RWPE1 (cell line): ENCODE data around the gene IQGAP3.

ENCODE experiments used
- CTCF ChIA-PET: fragments of 350-600 bp; sonication (Branson Sonifier 250); formaldehyde crosslinking; extraction: SDS; loops from one replicate; lab custom pipeline; 2021; lab: Yijun Ruan, JAX
- POLR2A ChIA-PET: fragments of 400-600 bp; formaldehyde crosslinking; extraction: SDS; loops from one replicate; lab custom pipeline; 2020; ENCODE audit warnings: antibody characterized with exemption; ENCODE audit not compliant: low non-redundant PET; lab: Yijun Ruan, JAX
- DNase-seq: peaks from one replicate; pipeline ENCODE4 v3.0.0; 2012; ENCODE audit warnings: low spot score
- H3K27ac ChIP-seq: fragments of 450-650 bp; 2 replicates; pipeline ENCODE4 v1.5.1; 2017
- CTCF ChIP-seq: fragments of 450-650 bp; conservative IDR thresholded peaks from 2 replicates; pipeline ENCODE4 v1.5.1; 2017; ENCODE audit warnings: low read depth, mild to moderate bottlenecking

Gene IQGAP3

GRCh38 chr1:156525856-156526489 is 46.4 kb downstream of the IQGAP3 start:
- CTCF ChIA-PET = no interaction called here
- no peak for TF ChIP-seq CTCF
- no peak for DNase-seq
- peak overlapping the region; percentile 16; the same call in 1 of the 2 replicates for H3K27ac ChIP-seq
- POLR2A ChIA-PET = no interaction called here

GRCh38 chr1:156525071-156525501 is 47.3 kb downstream of the IQGAP3 start:
- no peak for DNase-seq
- no peak overlapping the region for H3K27ac ChIP-seq
- ChIA-PET CTCF (interaction anchor here (0.9 kb wide), 1 partner anchor 99 kb away, joined by 3 read pairs; no protein-coding TSS in a partner anchor), POLR2A (no interaction called here)
- TF ChIP-seq CTCF = no peak

GRCh38 chr1:156524481-156524869 is 47.9 kb downstream of the IQGAP3 start:
- CTCF ChIA-PET = no interaction called here
- H3K27ac ChIP-seq = no peak overlapping the region
- no peak for TF ChIP-seq CTCF
- POLR2A ChIA-PET = no interaction called here
- no peak for DNase-seq

GRCh38 chr1:156523801-156524480 is 48.4 kb downstream of the IQGAP3 start:
- ChIA-PET CTCF (no interaction called here), POLR2A (no interaction called here)
- H3K27ac ChIP-seq = no peak overlapping the region
- no peak for TF ChIP-seq CTCF
- DNase-seq = no peak

GRCh38 chr1:156522443-156522970 is 49.9 kb downstream of the IQGAP3 start:
- POLR2A ChIA-PET = no interaction called here
- DNase-seq = no peak
- no peak overlapping the region for H3K27ac ChIP-seq
- CTCF ChIA-PET = no interaction called here
- TF ChIP-seq CTCF = no peak

- CTCF ChIA-PET = no interaction called here
- no peak for TF ChIP-seq CTCF
- H3K27ac ChIP-seq = no peak overlapping the region
- POLR2A ChIA-PET = interaction anchor here (0.6 kb wide), 1 partner anchor 148 kb away, joined by 3 read pairs; no protein-coding TSS in a partner anchor
- no peak for DNase-seq
Measured at GRCh38 chr1:156517748-156518147, 54.6 kb downstream of the IQGAP3 start.
